Measurements from ENCODE around the gene CNOT4. TPM values are rescaled to one million over a fixed set of nuclear protein-coding genes. Genes with fewer than 3 reads are reported as not detected.

Gene CNOT4
- total and polyA plus RNA-seq, 2 of the 4 experiments (the other 2 are of a cell fraction) = 7.0 to 8.1 TPM

- Histone ChIP-seq H3K4me3 (ENCODE audit: insufficient read depth, low read depth, low read length) (no peak overlapping the region), H4K5ac (ENCODE audit: low read depth, low read length) (no peak overlapping the region), H3K14ac (replicated peaks; ENCODE audit: low read depth, low read length) (no peak overlapping the region), H4K91ac (ENCODE audit: insufficient read depth, low read depth, low read length) (no peak overlapping the region), H3K4ac (ENCODE audit: low read depth, low read length) (no peak overlapping the region), H2BK15ac (ENCODE audit: low read depth, low read length) (no peak overlapping the region), H3K4me1 (ENCODE audit: control insufficient read depth, insufficient read depth, low read length) (peaks cover 6% of the 10 kb centered on the region), H3K4me2 (ENCODE audit: low read depth, low read length) (no peak overlapping the region), H2BK120ac (ENCODE audit: low read depth, low read length) (no peak overlapping the region), H3K18ac (ENCODE audit: low read depth, low read length) (no peak overlapping the region), H3K79me1 (ENCODE audit: low read depth in 1 of 2, low read length in 2 of 2) (peaks cover 14 to 57% of the 10 kb centered on the region in 2 experiments), H2AFZ (replicated peaks; ENCODE audit: low read length, poor library complexity) (no peak overlapping the region), H3K23ac (ENCODE audit: low read depth, low read length) (no peak overlapping the region; the same call in 1 of the 2 replicates), H2AK5ac (ENCODE audit: low read depth, low read length) (no peak overlapping the region), H3K56ac (ENCODE audit: extremely low read depth, insufficient read depth, low read length) (no peak overlapping the region), H2BK5ac (ENCODE audit: low read depth, low read length, poor library complexity, severe bottlenecking) (no peak overlapping the region), H3K36me3 (ENCODE audit: control insufficient read depth, insufficient read depth, low read length) (no peaks in the 10 kb centered on the region), H3K27me3 (ENCODE audit: control insufficient read depth, insufficient read depth, low read length) (no peaks in the 10 kb centered on the region), H2AK9ac (replicated peaks; ENCODE audit: low read depth, low read length, poor library complexity) (no peak overlapping the region), H3K9me1 (ENCODE audit: insufficient read depth, low read length) (peaks cover 6% of the 10 kb centered on the region), H4K20me1 (ENCODE audit: insufficient read depth, low read length) (peaks cover 51% of the 10 kb centered on the region), H3K9me3 (ENCODE audit: control insufficient read depth, insufficient read depth, low read length) (no peaks in the 10 kb centered on the region), H2BK20ac (ENCODE audit: low read depth, low read length) (no peak overlapping the region), H3K27ac (ENCODE audit: insufficient read depth, low read length) (no peak overlapping the region), H4K8ac (ENCODE audit: low read depth in 2 of 2, low read length in 2 of 2) (no peak overlapping the region), H3K9ac (ENCODE audit: low read depth, low read length) (no peak overlapping the region)
- ATAC-seq (ENCODE audit: low read depth) (no peak), DNase-seq (peak; percentile 60)
- in situ Hi-C loops (cut with MboI; ENCODE audit: low sequenced_read_pairs) (no loop called here), dilution Hi-C loops (cut with HindIII; ENCODE audit: low sequenced_read_pairs, unreplicated experiment) (no loop called here), intact Hi-C loops (cut with micrococcal nuclease) (no loop called here)
- BruUV-seq (replicated peaks) = no TSS peak
- POLR2A ChIA-PET (ENCODE audit: unreplicated experiment) = no interaction called here
- TF ChIP-seq CHD1 (IDR thresholded peaks at IDR 0.05; ENCODE audit: low read depth, low read length) (no peak), ELK1 (IDR thresholded peaks at IDR 0.05; ENCODE audit: borderline replicate concordance, low read depth, low read length) (no peak), BHLHE40 (IDR thresholded peaks at IDR 0.05; ENCODE audit: low read depth, low read length) (no peak), FOS (IDR thresholded peaks at IDR 0.05; ENCODE audit: low read depth, low read length) (no peak), NFE2L2 (IDR thresholded peaks at IDR 0.05; ENCODE audit: low read depth, low read length) (no peak), CEBPB (IDR thresholded peaks at IDR 0.05; ENCODE audit: low read depth, low read length) (no peak), RFX5 (IDR thresholded peaks at IDR 0.05; ENCODE audit: low read depth, low read length) (no peak), SMC3 (IDR thresholded peaks at IDR 0.05; ENCODE audit: low read depth, low read length) (no peak), RCOR1 (IDR thresholded peaks at IDR 0.05; ENCODE audit: insufficient replicate concordance, low read length) (no peak)
- CTCF ChIA-PET = no interaction called here
These were observed 19.1 kb downstream of the CNOT4 start for GRCh38 chr7:135490783-135491182.

All from IMR-90 (cell line).